ENCODE measurements around the gene ERI3.
A peak's percentile ranks its signal among the peaks of the same experiment; 100 is the strongest.

ERI3 gene

GRCh38 chr1:44327679-44328491, 27.2 kb downstream of the ERI3 start:
- H3K27me3 ChIP-seq (ENCODE audit: control insufficient read depth, insufficient read depth, low read length): no peaks in the 10 kb centered on the region
- H3K9ac ChIP-seq: no peak overlapping the region
- TF ChIP-seq CTCF (IDR thresholded peaks at IDR 0.05): no peak
- no peak overlapping the region for H3K27ac ChIP-seq
- peaks cover 2% of the 10 kb centered on the region for H3K79me2 ChIP-seq
- H3K4me2 ChIP-seq (ENCODE audit: low read length): no peak overlapping the region
- peaks cover 15% of the 10 kb centered on the region for H3K4me1 ChIP-seq
- H3K9me3 ChIP-seq (ENCODE audit: control insufficient read depth, low read length): no peaks in the 10 kb centered on the region
- no peak overlapping the region for H3K4me3 ChIP-seq (ENCODE audit: low read depth, low read length)
- H3K36me3 ChIP-seq (ENCODE audit: control insufficient read depth, insufficient read depth, low read length): no peaks in the 10 kb centered on the region
- H2AFZ ChIP-seq: no peak overlapping the region

GRCh38 chr1:44326821-44327465, 28.1 kb downstream of the ERI3 start:
- no peak overlapping the region for H3K4me2 ChIP-seq (ENCODE audit: low read length)
- TF ChIP-seq CTCF (IDR thresholded peaks at IDR 0.05): no peak
- no peak overlapping the region for H3K27ac ChIP-seq
- H3K9me3 ChIP-seq (ENCODE audit: control insufficient read depth, low read length): no peaks in the 10 kb centered on the region
- no peaks in the 10 kb centered on the region for H3K36me3 ChIP-seq (ENCODE audit: control insufficient read depth, insufficient read depth, low read length)
- no peaks in the 10 kb centered on the region for H3K27me3 ChIP-seq (ENCODE audit: control insufficient read depth, insufficient read depth, low read length)
- peaks cover 15% of the 10 kb centered on the region for H3K4me1 ChIP-seq
- H3K9ac ChIP-seq: no peak overlapping the region
- H2AFZ ChIP-seq: no peak overlapping the region
- H3K79me2 ChIP-seq: peaks cover 2% of the 10 kb centered on the region
- H3K4me3 ChIP-seq (ENCODE audit: low read depth, low read length): no peak overlapping the region

- Histone ChIP-seq H2AFZ (no peak overlapping the region), H3K4me1 (peaks cover 15% of the 10 kb centered on the region), H3K79me2 (peaks cover 2% of the 10 kb centered on the region), H3K27me3 (ENCODE audit: control insufficient read depth, insufficient read depth, low read length) (no peaks in the 10 kb centered on the region), H3K9ac (no peak overlapping the region), H3K27ac (no peak overlapping the region), H3K36me3 (ENCODE audit: control insufficient read depth, insufficient read depth, low read length) (no peaks in the 10 kb centered on the region), H3K9me3 (ENCODE audit: control insufficient read depth, low read length) (no peaks in the 10 kb centered on the region), H3K4me3 (ENCODE audit: low read depth, low read length) (no peak overlapping the region), H3K4me2 (ENCODE audit: low read length) (peak overlapping the region; percentile 1)
- TF ChIP-seq CTCF (IDR thresholded peaks at IDR 0.05): no peak
Measured at GRCh38 chr1:44326024-44326701, 28.9 kb downstream of the ERI3 start.

GRCh38 chr1:44323947-44324346, 31.1 kb downstream of the ERI3 start:
- H3K4me3 ChIP-seq (ENCODE audit: low read depth, low read length): no peak overlapping the region
- no peaks in the 10 kb centered on the region for H3K27me3 ChIP-seq (ENCODE audit: control insufficient read depth, insufficient read depth, low read length)
- H3K27ac ChIP-seq: no peak overlapping the region
- no peak overlapping the region for H3K4me2 ChIP-seq (ENCODE audit: low read length)
- no peak overlapping the region for H3K9ac ChIP-seq
- TF ChIP-seq CTCF (IDR thresholded peaks at IDR 0.05): no peak
- no peaks in the 10 kb centered on the region for H3K36me3 ChIP-seq (ENCODE audit: control insufficient read depth, insufficient read depth, low read length)
- H3K4me1 ChIP-seq: peaks cover 12% of the 10 kb centered on the region
- H3K79me2 ChIP-seq: peaks cover 2% of the 10 kb centered on the region
- H3K9me3 ChIP-seq (ENCODE audit: control insufficient read depth, low read length): no peaks in the 10 kb centered on the region
- no peak overlapping the region for H2AFZ ChIP-seq

Data from parathyroid adenoma (tissue), 2 donors.